ENCODE results near the gene NME4. TPM values are rescaled to one million over a fixed set of nuclear protein-coding genes. Genes with fewer than 3 reads are reported as not detected.

Gene NME4
- total RNA-seq, 2 experiments from 2014 or later: 22.9 to 24.2 TPM

DNA sequence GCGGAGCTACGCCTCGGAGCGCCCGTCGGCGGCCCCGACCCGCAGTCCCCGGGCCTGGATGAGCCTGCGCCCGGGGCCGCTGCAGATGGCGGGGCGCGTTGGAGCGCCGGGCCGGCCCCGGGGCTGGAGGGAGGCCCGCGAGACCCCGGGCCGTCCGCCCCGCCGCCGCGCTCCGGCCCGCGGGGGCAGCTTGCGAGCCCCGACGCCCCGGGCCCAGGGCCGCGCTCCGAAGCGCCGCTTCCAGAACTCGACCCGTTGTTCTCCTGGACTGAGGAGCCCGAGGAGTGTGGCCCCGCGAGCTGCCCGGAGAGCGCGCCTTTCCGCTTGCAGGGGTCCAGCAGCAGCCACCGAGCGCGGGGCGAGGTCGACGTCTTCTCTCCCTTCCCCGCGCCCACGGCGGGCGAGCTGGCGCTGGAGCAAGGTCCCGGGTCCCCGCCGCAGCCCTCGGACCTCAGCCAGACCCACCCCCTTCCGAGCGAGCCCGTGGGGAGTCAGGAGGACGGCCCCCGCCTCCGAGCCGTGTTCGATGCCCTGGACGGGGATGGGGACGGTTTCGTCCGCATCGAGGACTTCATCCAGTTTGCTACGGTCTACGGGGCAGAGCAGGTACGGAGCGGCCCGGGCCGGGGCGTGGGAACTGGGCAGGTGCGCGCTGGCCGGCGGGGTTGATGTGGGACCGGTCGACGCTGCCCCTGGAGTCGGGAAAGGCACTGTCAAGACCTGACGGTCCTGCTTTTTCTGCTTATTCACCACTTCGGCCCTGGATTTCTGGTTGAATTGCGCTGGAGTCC is 29.3 kb downstream of the NME4 start:
- H3K27me3 Mint-ChIP-seq: no peaks in the 10 kb centered on the region
- peak; percentile 13 for DNase-seq
- intact Hi-C loops (cut with micrococcal nuclease): no loop called here
- H3K4me3 Mint-ChIP-seq: peak overlapping the region; percentile 62
- no peak overlapping the region for H3K27ac Mint-ChIP-seq
- ATAC-seq: no peak
- ChIA-PET POLR2A (interaction anchor here (0.9 to 1.6 kb wide), 5 partner anchors 11 to 209 kb away, joined by 3 to 6 read pairs (median 3); partner anchors contain the start of gene METTL26), CTCF (interaction anchor here (0.6 to 2.5 kb wide), 2 partner anchors 25 to 435 kb away, joined by 3 to 11 read pairs; partner anchors contain the start of gene DECR2)
- H3K9me3 Mint-ChIP-seq: no peaks in the 10 kb centered on the region
- TF ChIP-seq, protein P1, sequence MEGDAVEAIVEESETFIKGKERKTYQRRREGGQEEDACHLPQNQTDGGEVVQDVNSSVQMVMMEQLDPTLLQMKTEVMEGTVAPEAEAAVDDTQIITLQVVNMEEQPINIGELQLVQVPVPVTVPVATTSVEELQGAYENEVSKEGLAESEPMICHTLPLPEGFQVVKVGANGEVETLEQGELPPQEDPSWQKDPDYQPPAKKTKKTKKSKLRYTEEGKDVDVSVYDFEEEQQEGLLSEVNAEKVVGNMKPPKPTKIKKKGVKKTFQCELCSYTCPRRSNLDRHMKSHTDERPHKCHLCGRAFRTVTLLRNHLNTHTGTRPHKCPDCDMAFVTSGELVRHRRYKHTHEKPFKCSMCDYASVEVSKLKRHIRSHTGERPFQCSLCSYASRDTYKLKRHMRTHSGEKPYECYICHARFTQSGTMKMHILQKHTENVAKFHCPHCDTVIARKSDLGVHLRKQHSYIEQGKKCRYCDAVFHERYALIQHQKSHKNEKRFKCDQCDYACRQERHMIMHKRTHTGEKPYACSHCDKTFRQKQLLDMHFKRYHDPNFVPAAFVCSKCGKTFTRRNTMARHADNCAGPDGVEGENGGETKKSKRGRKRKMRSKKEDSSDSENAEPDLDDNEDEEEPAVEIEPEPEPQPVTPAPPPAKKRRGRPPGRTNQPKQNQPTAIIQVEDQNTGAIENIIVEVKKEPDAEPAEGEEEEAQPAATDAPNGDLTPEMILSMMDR (IDR thresholded peaks at IDR 0.05): no peak
- peaks cover 6% of the 10 kb centered on the region for H3K36me3 Mint-ChIP-seq (ENCODE audit: low read depth)
- peaks cover 27% of the 10 kb centered on the region for H3K4me1 Mint-ChIP-seq (ENCODE audit: low read depth)

- H3K27ac Mint-ChIP-seq: no peak overlapping the region
- peaks cover 6% of the 10 kb centered on the region for H3K36me3 Mint-ChIP-seq (ENCODE audit: low read depth)
- H3K9me3 Mint-ChIP-seq: no peaks in the 10 kb centered on the region
- H3K4me1 Mint-ChIP-seq (ENCODE audit: low read depth): peaks cover 27% of the 10 kb centered on the region
- POLR2A ChIA-PET: interaction anchor here (0.9 to 1.6 kb wide), 4 partner anchors 11 to 209 kb away, joined by 3 to 6 read pairs (median 3); partner anchors contain the start of gene METTL26
- no peak for ATAC-seq
- no peaks in the 10 kb centered on the region for H3K27me3 Mint-ChIP-seq
- intact Hi-C loops (cut with micrococcal nuclease): no loop called here
- CTCF ChIA-PET: interaction anchor here (2.5 kb wide), 1 partner anchor 26 kb away, joined by 11 read pairs; the partner anchor contains the start of gene DECR2
- H3K4me3 Mint-ChIP-seq: peak overlapping the region; percentile 62
- TF ChIP-seq, protein P1 (IDR thresholded peaks at IDR 0.05): no peak
- peak; percentile 20 for DNase-seq
Measured at GRCh38 chr16:426906-427249, 29.9 kb downstream of the NME4 start.

DNA sequence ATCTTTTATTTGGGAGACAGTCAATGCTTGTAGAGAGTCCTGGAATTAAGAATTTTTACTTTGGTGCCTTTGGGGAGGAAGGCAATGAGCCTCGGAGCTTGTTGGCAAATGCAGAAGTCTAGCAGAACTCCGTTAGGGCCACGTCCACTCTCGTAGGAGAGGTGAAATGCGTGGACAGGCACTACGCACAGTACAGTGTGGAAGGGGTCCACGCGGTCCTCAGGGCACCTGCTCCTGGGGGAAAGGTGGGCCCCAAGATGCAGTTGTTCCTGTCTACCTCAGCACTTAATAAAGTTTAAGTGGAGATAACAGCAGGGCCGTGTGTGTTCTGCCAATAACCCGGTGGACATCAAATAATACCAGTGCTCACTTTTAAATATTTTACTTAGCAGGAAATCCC is 30.3 kb downstream of the NME4 start:
- Mint-ChIP-seq H3K36me3 (ENCODE audit: low read depth) (peaks cover 6% of the 10 kb centered on the region), H3K27me3 (no peaks in the 10 kb centered on the region), H3K27ac (no peak overlapping the region), H3K4me1 (ENCODE audit: low read depth) (peaks cover 27% of the 10 kb centered on the region), H3K4me3 (peak overlapping the region; percentile 62), H3K9me3 (no peaks in the 10 kb centered on the region)
- intact Hi-C loops (cut with micrococcal nuclease): no loop called here
- CTCF ChIA-PET: no interaction called here
- DNase-seq (no peak), ATAC-seq (no peak)
- POLR2A ChIA-PET: interaction anchor here (0.6 kb wide), 1 partner anchor 101 kb away, joined by 3 read pairs; no protein-coding TSS in a partner anchor
- TF ChIP-seq, protein P1 (IDR thresholded peaks at IDR 0.05): no peak

- CTCF ChIA-PET: no interaction called here
- TF ChIP-seq, protein P1 (IDR thresholded peaks at IDR 0.05): no peak
- DNase-seq: no peak
- intact Hi-C loops (cut with micrococcal nuclease): no loop called here
- Mint-ChIP-seq H3K4me3 (no peak overlapping the region), H3K9me3 (no peaks in the 10 kb centered on the region), H3K4me1 (ENCODE audit: low read depth) (peaks cover 22% of the 10 kb centered on the region), H3K27me3 (no peaks in the 10 kb centered on the region), H3K27ac (no peak overlapping the region), H3K36me3 (ENCODE audit: low read depth) (peaks cover 6% of the 10 kb centered on the region)
- POLR2A ChIA-PET: interaction anchor here (0.6 to 0.7 kb wide), 2 partner anchors 38 to 118 kb away, joined by 3 read pairs; no protein-coding TSS in a partner anchor
- ATAC-seq: no peak
Measured at GRCh38 chr16:430904-431303, 33.9 kb downstream of the NME4 start.

DNA sequence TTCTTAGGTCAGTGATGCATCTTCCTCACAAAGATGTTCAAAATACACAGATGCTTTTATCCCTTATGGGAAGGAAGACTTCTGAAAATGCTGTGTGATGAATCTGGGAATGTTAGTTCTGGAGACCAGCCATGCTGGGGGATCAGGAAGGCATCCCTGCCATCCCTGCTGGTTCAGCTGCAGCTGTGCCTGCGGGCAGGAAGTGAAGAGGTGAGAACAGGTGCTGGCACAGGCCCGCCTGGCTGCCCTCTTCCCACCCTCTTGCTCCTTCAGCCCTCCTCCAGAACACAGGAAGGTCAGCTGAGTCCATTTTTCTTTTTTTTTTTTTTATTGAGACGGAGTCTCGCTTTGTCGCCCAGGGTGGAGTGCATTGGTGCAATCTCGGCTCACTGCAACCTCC is 43.6 kb downstream of the NME4 start:
- H3K27ac Mint-ChIP-seq: no peak overlapping the region
- no peak for ATAC-seq
- H3K27me3 Mint-ChIP-seq: no peaks in the 10 kb centered on the region
- H3K4me3 Mint-ChIP-seq: no peak overlapping the region
- intact Hi-C loops (cut with micrococcal nuclease): no loop called here
- no peaks in the 10 kb centered on the region for H3K9me3 Mint-ChIP-seq
- CTCF ChIA-PET: no interaction called here
- POLR2A ChIA-PET: no interaction called here
- H3K36me3 Mint-ChIP-seq (ENCODE audit: low read depth): peaks cover 3% of the 10 kb centered on the region
- TF ChIP-seq, protein P1 (IDR thresholded peaks at IDR 0.05): no peak
- no peaks in the 10 kb centered on the region for H3K4me1 Mint-ChIP-seq (ENCODE audit: low read depth)
- DNase-seq: no peak
